Stimulated activated CD4-positive, alpha-beta T cell treated with anti-CD3 and anti-CD28 coated beads, Interleukin-12 subunit alpha, Interleukin-12 subunit beta, amount 100 ng/mL, for 48 hours (primary cell): ENCODE measurements around the gene SPATA22.
"Not testable (repeated sequence)": the region's sequence is repeated elsewhere in the genome, so short reads cannot be mapped to it uniquely, and the experiment has no call there.

Source experiments
- DNase-seq, 3 donors: peaks; one replicate each; pipeline ENCODE4 v3.0.0-alpha.2; 2020; ENCODE audit warnings: low read depth in 2 of 3, low spot score in 1 of 3

SPATA22 gene

GRCh38 chr17:3471599-3471998 is at the start of gene SPATA22:
Gene SPATA22, minus strand, starts transcription at chr17:3471819. Its CDS starts 2,494 bp downstream, at chr17:3469325.
- DNase-seq: no peak

- not testable (repeated sequence) for DNase-seq
Observed at GRCh38 chr17:3519472-3519871, 47.9 kb upstream of the SPATA22 start.

GRCh38 chr17:3514873-3515272 is 43.3 kb upstream of the SPATA22 start:
- no peak for DNase-seq

- not testable (repeated sequence) for DNase-seq
Observed at GRCh38 chr17:3514167-3514566, 42.5 kb upstream of the SPATA22 start.

- DNase-seq: no peak
Observed at GRCh38 chr17:3513305-3514035, 41.9 kb upstream of the SPATA22 start.

- no peak for DNase-seq
Observed at GRCh38 chr17:3512505-3513171, 41.0 kb upstream of the SPATA22 start.

GRCh38 chr17:3511852-3512504 is 40.4 kb upstream of the SPATA22 start:
- no peak for DNase-seq

- no peak for DNase-seq
Observed at GRCh38 chr17:3510090-3510489, 38.5 kb upstream of the SPATA22 start.

GRCh38 chr17:3507869-3508268 is 36.2 kb upstream of the SPATA22 start:
- no peak for DNase-seq

- DNase-seq: no peak
Observed at GRCh38 chr17:3507071-3507470, 35.5 kb upstream of the SPATA22 start.

GRCh38 chr17:3506054-3506453 is 34.4 kb upstream of the SPATA22 start:
- DNase-seq: no peak

GRCh38 chr17:3505008-3505407 is 33.4 kb upstream of the SPATA22 start:
- no peak for DNase-seq

- no peak for DNase-seq
Observed at GRCh38 chr17:3503285-3503684, 31.7 kb upstream of the SPATA22 start.

GRCh38 chr17:3502466-3502865 is 30.8 kb upstream of the SPATA22 start:
- DNase-seq: no peak

GRCh38 chr17:3501344-3501743 is 29.7 kb upstream of the SPATA22 start:
- DNase-seq: no peak

- no peak for DNase-seq
Observed at GRCh38 chr17:3497101-3497500, 25.5 kb upstream of the SPATA22 start.

- DNase-seq: no peak
Observed at GRCh38 chr17:3485481-3486068, 14.0 kb upstream of the SPATA22 start.

- DNase-seq: no peak
Observed at GRCh38 chr17:3482852-3483251, 11.2 kb upstream of the SPATA22 start.

GRCh38 chr17:3479988-3480387 is 8.4 kb upstream of the SPATA22 start:
- DNase-seq: no peak

GRCh38 chr17:3475812-3476610 is 4.4 kb upstream of the SPATA22 start, which contains the start of gene ASPA:
Gene ASPA, plus strand, starts transcription at chr17:3475997. Its CDS starts 163 bp downstream, at chr17:3476160.
- DNase-seq: no peak

- DNase-seq: no peak
Observed at GRCh38 chr17:3475251-3475685, 3.6 kb upstream of the SPATA22 start.
